Immature natural killer cell (primary cell): ENCODE data around the gene HSDL1. TPM values are rescaled to one million over a fixed set of nuclear protein-coding genes. Genes with fewer than 3 reads are reported as not detected.

Experiments
- DNase-seq, 3 donors: peaks; one replicate each; pipeline ENCODE4 v3.0.0; 2022; ENCODE audit warnings: mixed read lengths in 1 of 3
- H3K27ac Mint-ChIP-seq, 6 donors: one replicate each; pipeline ENCODE4 v1.8.0; 2020; ENCODE audit warnings: mixed read lengths in 6 of 6, mild to moderate bottlenecking in 5 of 6, inconsistent platforms in 4 of 6, moderate library complexity in 3 of 6
- H3K27me3 Mint-ChIP-seq, 3 donors: one replicate each; pipeline ENCODE4 v1.8.0; 2020 to 2021; ENCODE audit warnings: low read depth in 3 of 3, mild to moderate bottlenecking in 3 of 3, mixed read lengths in 3 of 3, moderate library complexity in 3 of 3, inconsistent platforms in 1 of 3
- H3K36me3 Mint-ChIP-seq, 3 donors: one replicate each; pipeline ENCODE4 v1.8.0; 2020; ENCODE audit warnings: mixed read lengths in 3 of 3, inconsistent platforms in 2 of 3, mild to moderate bottlenecking in 2 of 3
- H3K4me1 Mint-ChIP-seq, 2 donors: one replicate each; pipeline ENCODE4 v1.8.0; 2020; ENCODE audit warnings: inconsistent platforms in 2 of 2, mild to moderate bottlenecking in 2 of 2, mixed read lengths in 2 of 2, moderate library complexity in 1 of 2
- H3K4me3 Mint-ChIP-seq, 5 donors: one replicate each; pipeline ENCODE4 v1.8.0; 2020; ENCODE audit warnings: mild to moderate bottlenecking in 5 of 5, mixed read lengths in 5 of 5, inconsistent platforms in 3 of 5, moderate library complexity in 3 of 5
- H3K9me3 Mint-ChIP-seq, 6 donors: one replicate each; pipeline ENCODE4 v1.8.0; 2020; ENCODE audit warnings: mild to moderate bottlenecking in 6 of 6, mixed read lengths in 6 of 6, inconsistent platforms in 4 of 6, moderate library complexity in 3 of 6
- polyA plus RNA-seq, 3 donors: library from polyadenylated mRNA; unstranded; fragments of 300-500 nt; fragmentation: Illumina TruSeq; gene quantifications; one replicate each; pipeline ENCODE4 v1.2.3, GENCODE V29; 2021

The HSDL1 gene
- 10 to 100 TPM in 2 of 3 donors, 1 to 10 TPM in 1; 6.9 to 13.8 (median 12.2) TPM for polyA plus RNA-seq

DNA sequence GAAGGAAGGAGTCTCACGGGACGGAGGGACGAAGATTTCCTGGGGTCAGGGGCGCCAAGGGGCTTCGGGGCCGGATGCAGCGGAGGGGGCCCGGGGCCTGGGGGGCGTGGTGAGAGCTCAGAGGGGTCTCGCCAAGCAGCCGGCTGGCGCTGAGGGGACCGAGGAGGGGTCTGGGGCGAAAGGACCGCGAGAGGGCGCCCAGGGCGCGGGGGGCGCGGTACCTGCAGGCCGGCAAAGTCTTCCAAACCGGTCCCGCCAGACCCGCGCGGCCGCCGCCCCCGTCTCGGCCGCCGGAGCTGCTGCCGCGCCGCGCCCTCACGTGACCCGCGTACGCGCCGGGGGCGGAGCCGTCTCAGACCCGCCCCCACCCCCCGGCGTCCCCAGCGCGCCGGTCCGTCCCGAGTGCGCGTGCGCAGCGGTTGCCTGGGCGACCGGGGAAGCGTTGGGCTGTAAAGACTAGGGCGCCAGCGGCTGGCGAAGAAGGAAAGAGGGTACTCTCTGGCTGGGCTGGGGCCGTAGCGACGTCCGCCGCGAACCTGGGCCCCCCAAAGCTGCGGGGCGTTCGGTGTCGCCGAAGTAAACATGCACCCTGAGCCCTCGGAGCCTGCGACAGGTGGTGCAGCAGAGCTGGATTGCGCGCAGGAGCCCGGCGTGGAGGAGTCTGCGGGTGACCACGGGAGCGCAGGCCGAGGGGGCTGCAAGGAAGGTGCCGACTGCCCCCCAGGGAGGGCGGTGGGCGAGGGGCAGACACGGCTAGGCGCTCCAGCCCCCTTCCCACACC lies at the start of gene HSDL1, which contains the start of gene DNAAF1:
HSDL1 (minus strand) TSS at position 319 of the 781 bp plus-strand sequence. CDS start 13,856 bp downstream, outside the sequence.
DNAAF1 (plus strand) TSS at position 450 of the 781 bp plus-strand sequence; CDS start at position 583, 133 bp downstream.
- Mint-ChIP-seq H3K9me3 (no peaks in the 10 kb centered on the region), H3K4me3 (peak within 1 kb of the TSS; percentile 90 to 96 (median 94)), H3K36me3 (no peaks in the 10 kb centered on the region), H3K27ac (peak within 1 kb of the TSS; percentile 73 to 94 (median 84)), H3K27me3 (peaks cover 2 to 3% (median 3%) of the 10 kb centered on the region in 3 donors), H3K4me1 (peaks cover 8 to 19% of the 10 kb centered on the region in 2 donors)
- DNase-seq, result peak; percentile 93 to 95 (median 95)

- Mint-ChIP-seq H3K9me3 (no peaks in the 10 kb centered on the region), H3K27me3 (peaks cover 0 to 3% (median 0%) of the 10 kb centered on the region in 3 donors), H3K4me3 (peak overlapping the region in 3 of 5 donors; percentile 9 to 71 (median 68)), H3K4me1 (peaks cover 8 to 9% of the 10 kb centered on the region in 2 donors), H3K36me3 (no peaks in the 10 kb centered on the region), H3K27ac (peak overlapping the region in 1 of 6 donors; percentile 37)
- DNase-seq, result no peak
These were observed 49.0 kb upstream of the HSDL1 start for GRCh38 chr16:84194018-84194417.

- Mint-ChIP-seq H3K36me3 (no peaks in the 10 kb centered on the region), H3K27ac (peak overlapping the region in 2 of 6 donors; percentile 27 to 37), H3K4me3 (no peak overlapping the region), H3K9me3 (no peaks in the 10 kb centered on the region), H3K27me3 (peaks cover 0 to 3% (median 0%) of the 10 kb centered on the region in 3 donors), H3K4me1 (peaks cover 8 to 9% of the 10 kb centered on the region in 2 donors)
- no peak for DNase-seq
These were observed 48.5 kb upstream of the HSDL1 start for GRCh38 chr16:84193480-84193879.

DNA sequence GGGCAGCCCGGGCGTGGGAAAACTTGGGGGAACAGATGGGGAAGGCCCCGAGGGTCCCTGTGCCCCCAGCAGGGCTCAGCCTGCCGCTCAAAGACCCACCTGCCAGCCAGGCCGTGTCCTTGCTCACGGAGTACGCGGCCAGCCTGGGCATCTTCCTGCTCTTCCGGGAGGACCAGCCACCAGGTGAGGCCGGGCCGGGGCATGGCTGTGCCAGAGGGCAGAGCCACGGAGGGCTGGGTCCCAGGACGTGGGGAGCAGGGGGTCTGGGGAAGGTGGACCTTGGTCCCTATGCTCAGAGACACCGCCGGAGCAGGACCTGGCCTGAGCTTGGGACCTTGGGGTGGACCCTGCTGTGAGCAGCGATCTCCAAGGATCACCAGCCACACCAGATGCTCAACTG lies 46.5 kb upstream of the HSDL1 start:
- H3K4me1 Mint-ChIP-seq, result peaks cover 11 to 18% of the 10 kb centered on the region in 2 donors
- no peaks in the 10 kb centered on the region for H3K36me3 Mint-ChIP-seq
- no peak overlapping the region for H3K4me3 Mint-ChIP-seq
- H3K27me3 Mint-ChIP-seq, result peaks cover 2 to 3% (median 2%) of the 10 kb centered on the region in 3 donors
- no peaks in the 10 kb centered on the region for H3K9me3 Mint-ChIP-seq
- no peak for DNase-seq
- H3K27ac Mint-ChIP-seq, result no peak overlapping the region

DNA sequence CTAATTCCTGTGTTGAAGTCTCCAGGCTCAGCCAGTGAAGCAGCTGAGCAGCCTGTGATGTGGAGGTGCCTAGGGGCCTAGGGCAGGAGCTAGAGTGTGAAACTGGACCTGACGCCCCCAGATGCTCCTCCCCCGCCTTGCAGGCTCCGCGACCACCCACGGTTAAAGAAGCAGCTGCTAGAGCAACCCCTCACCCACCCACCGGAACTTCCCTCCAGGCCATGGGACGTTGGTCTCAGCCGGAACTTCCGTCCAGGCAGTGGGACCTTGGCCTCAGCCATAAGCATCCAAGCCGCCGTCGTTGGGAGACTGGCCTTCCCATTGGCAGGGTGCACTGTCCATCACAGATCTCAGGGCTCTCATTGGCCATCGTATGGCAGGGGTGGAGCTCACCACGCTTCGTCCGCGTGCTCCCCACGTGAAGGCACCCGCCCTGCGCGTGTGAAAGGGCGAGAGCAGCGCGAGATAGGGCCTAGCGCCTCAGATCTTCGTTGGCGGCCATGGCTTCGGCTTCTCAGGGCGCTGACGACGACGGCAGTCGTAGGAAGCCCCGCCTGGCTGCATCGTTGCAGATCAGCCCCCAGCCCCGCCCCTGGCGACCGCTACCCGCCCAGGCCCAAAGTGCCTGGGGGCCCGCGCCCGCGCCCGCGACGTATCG lies 45.9 kb upstream of the HSDL1 start, which contains the start of gene ADAD2:
ADAD2 (plus strand) TSS at position 427 of the 658 bp plus-strand sequence; CDS start at position 501, 74 bp downstream.
- H3K4me3 Mint-ChIP-seq, result no peak within 1 kb of the TSS

GRCh38 chr16:84186685-84187437 lies 41.9 kb upstream of the HSDL1 start, which contains the start of gene TAF1C:
Gene TAF1C, minus strand, starts transcription at chr16:84187057. Its CDS starts 2,069 bp downstream, at chr16:84184988.
- H3K27ac Mint-ChIP-seq, result peak within 1 kb of the TSS; percentile 82 to 97 (median 90)
- peak; percentile 84 to 88 (median 87) for DNase-seq
- H3K27me3 Mint-ChIP-seq, result peaks cover 0 to 2% (median 2%) of the 10 kb centered on the region in 3 donors
- H3K4me3 Mint-ChIP-seq, result peak within 1 kb of the TSS; percentile 93 to 96 (median 94)
- peaks cover 0 to 9% (median 6%) of the 10 kb centered on the region in 3 donors for H3K36me3 Mint-ChIP-seq
- H3K9me3 Mint-ChIP-seq, result no peaks in the 10 kb centered on the region
- H3K4me1 Mint-ChIP-seq, result peaks cover 19 to 33% of the 10 kb centered on the region in 2 donors

More for the DNA sequence above, 45.9 kb upstream of the HSDL1 start, which contains the start of gene ADAD2:
- Mint-ChIP-seq H3K9me3 (no peaks in the 10 kb centered on the region), H3K4me1 (peaks cover 16 to 24% of the 10 kb centered on the region in 2 donors), H3K36me3 (no peaks in the 10 kb centered on the region), H3K27me3 (peaks cover 2 to 3% (median 2%) of the 10 kb centered on the region in 3 donors), H3K27ac (no peak within 1 kb of the TSS)
- no peak for DNase-seq

GRCh38 chr16:84184775-84185174 lies 39.8 kb upstream of the HSDL1 start:
- no peaks in the 10 kb centered on the region for H3K9me3 Mint-ChIP-seq
- H3K4me1 Mint-ChIP-seq, result peaks cover 19 to 33% of the 10 kb centered on the region in 2 donors
- H3K27me3 Mint-ChIP-seq, result peaks cover 0 to 2% (median 2%) of the 10 kb centered on the region in 3 donors
- H3K27ac Mint-ChIP-seq, result peak overlapping the region in 2 of 6 donors; percentile 75
- DNase-seq, result no peak
- peak overlapping the region; percentile 70 to 96 (median 94) for H3K4me3 Mint-ChIP-seq
- H3K36me3 Mint-ChIP-seq, result peaks cover 0 to 9% (median 6%) of the 10 kb centered on the region in 3 donors

DNA sequence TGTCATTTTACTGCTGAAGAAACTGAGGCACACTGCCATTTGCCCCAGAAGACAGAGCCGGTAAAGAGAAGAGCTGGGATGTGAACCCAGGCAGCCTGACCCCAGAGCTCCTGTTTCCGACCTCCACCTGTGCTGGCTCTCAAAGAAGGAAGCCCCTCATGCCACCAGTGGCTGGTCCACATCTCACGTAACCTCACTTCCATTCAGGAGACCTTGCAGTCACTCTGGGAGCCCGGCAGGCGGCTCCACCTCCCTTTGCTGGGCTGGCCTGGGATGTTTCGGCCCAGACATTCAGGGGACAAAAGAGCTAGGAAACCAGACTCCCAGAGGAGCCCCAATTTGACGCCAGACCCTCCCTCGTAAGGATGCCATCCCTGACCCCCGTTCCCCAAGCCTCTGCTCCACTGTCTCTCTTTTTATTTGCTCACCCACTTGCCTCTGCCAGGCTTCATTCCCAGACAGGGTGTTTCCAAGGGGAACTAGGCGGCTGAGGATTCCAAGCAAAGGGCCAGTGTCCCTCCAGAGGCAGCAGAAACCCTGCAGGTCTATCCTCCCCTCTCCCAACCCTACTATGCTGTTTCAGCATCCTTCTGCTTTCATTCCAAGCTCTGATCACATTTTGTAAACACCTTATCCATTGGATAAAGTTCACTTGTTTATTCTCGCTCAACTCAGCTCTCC lies 39.1 kb upstream of the HSDL1 start:
- H3K27me3 Mint-ChIP-seq, result peaks cover 0 to 2% (median 2%) of the 10 kb centered on the region in 3 donors
- H3K4me3 Mint-ChIP-seq, result peak overlapping the region in 1 of 5 donors; percentile 94
- DNase-seq, result no peak
- no peaks in the 10 kb centered on the region for H3K9me3 Mint-ChIP-seq
- peak overlapping the region in 1 of 6 donors; percentile 42 for H3K27ac Mint-ChIP-seq
- peaks cover 19 to 33% of the 10 kb centered on the region in 2 donors for H3K4me1 Mint-ChIP-seq
- peaks cover 0 to 9% (median 6%) of the 10 kb centered on the region in 3 donors for H3K36me3 Mint-ChIP-seq

GRCh38 chr16:84183572-84183875 lies 38.5 kb upstream of the HSDL1 start:
- H3K4me3 Mint-ChIP-seq, result no peak overlapping the region
- DNase-seq, result no peak
- peaks cover 0 to 9% (median 6%) of the 10 kb centered on the region in 3 donors for H3K36me3 Mint-ChIP-seq
- H3K9me3 Mint-ChIP-seq, result no peaks in the 10 kb centered on the region
- peaks cover 0 to 2% (median 2%) of the 10 kb centered on the region in 3 donors for H3K27me3 Mint-ChIP-seq
- peaks cover 19 to 33% of the 10 kb centered on the region in 2 donors for H3K4me1 Mint-ChIP-seq
- no peak overlapping the region for H3K27ac Mint-ChIP-seq

GRCh38 chr16:84182680-84183571 lies 37.9 kb upstream of the HSDL1 start:
- DNase-seq, result no peak
- Mint-ChIP-seq H3K36me3 (peaks cover 0 to 10% (median 6%) of the 10 kb centered on the region in 3 donors), H3K27me3 (peaks cover 0 to 2% (median 2%) of the 10 kb centered on the region in 3 donors), H3K4me3 (no peak overlapping the region), H3K27ac (no peak overlapping the region), H3K4me1 (peaks cover 19 to 35% of the 10 kb centered on the region in 2 donors), H3K9me3 (no peaks in the 10 kb centered on the region)

GRCh38 chr16:84182104-84182503 lies 37.1 kb upstream of the HSDL1 start:
- no peak overlapping the region for H3K27ac Mint-ChIP-seq
- peaks cover 0 to 2% (median 0%) of the 10 kb centered on the region in 3 donors for H3K27me3 Mint-ChIP-seq
- H3K9me3 Mint-ChIP-seq, result no peaks in the 10 kb centered on the region
- peaks cover 19 to 35% of the 10 kb centered on the region in 2 donors for H3K4me1 Mint-ChIP-seq
- H3K36me3 Mint-ChIP-seq, result peaks cover 0 to 13% (median 11%) of the 10 kb centered on the region in 3 donors
- H3K4me3 Mint-ChIP-seq, result no peak overlapping the region
- DNase-seq, result no peak
